ENCODE data around the gene STK25. TPM values are rescaled to one million over a fixed set of nuclear protein-coding genes. Genes with fewer than 3 reads are reported as not detected.

STK25 gene
- total RNA-seq, 1 donor from 2014 or later, result 197 TPM

DNA sequence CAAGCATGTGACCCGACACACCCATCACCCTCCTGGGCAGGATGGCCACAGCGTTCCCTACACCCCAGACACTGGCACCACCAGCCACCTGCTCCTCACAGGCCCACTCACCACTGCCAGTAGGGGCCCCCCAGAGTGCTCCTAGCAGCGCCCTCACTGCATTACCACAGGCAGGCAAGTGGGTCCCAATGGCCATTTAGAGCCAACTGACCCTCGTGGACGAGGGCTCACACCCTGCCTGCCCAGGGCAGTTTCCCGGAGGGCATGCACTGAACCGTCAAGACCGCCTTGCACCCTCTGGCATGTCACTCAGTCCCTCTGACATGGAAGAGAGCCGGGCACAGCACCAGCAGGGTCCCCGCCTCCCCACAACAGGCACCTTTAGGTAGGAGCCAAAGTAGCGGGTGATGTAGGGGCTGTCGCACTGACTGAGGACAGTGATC, 7.3 kb downstream of the STK25 start:
- intact Hi-C loops (cut with DNase I), result no loop called here
- Histone ChIP-seq H3K27ac (no peak overlapping the region), H3K4me3 (no peak overlapping the region), H3K36me3 (peaks cover 0 to 6% of the 10 kb centered on the region in 2 donors), H3K4me1 (peaks cover 24% of the 10 kb centered on the region), H3K9me3 (no peaks in the 10 kb centered on the region), H3K27me3 (no peaks in the 10 kb centered on the region)
- TF ChIP-seq POLR2AphosphoS5 (IDR thresholded peaks at IDR 0.05; ENCODE audit: insufficient read depth in 1 of 2, low read depth in 1 of 2) (no peak), POLR2A (IDR thresholded peaks at IDR 0.05) (no peak)
- TF ChIP-seq, protein P1, sequence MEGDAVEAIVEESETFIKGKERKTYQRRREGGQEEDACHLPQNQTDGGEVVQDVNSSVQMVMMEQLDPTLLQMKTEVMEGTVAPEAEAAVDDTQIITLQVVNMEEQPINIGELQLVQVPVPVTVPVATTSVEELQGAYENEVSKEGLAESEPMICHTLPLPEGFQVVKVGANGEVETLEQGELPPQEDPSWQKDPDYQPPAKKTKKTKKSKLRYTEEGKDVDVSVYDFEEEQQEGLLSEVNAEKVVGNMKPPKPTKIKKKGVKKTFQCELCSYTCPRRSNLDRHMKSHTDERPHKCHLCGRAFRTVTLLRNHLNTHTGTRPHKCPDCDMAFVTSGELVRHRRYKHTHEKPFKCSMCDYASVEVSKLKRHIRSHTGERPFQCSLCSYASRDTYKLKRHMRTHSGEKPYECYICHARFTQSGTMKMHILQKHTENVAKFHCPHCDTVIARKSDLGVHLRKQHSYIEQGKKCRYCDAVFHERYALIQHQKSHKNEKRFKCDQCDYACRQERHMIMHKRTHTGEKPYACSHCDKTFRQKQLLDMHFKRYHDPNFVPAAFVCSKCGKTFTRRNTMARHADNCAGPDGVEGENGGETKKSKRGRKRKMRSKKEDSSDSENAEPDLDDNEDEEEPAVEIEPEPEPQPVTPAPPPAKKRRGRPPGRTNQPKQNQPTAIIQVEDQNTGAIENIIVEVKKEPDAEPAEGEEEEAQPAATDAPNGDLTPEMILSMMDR (IDR thresholded peaks at IDR 0.05), result no peak
- no peak for DNase-seq (ENCODE audit: extremely low spot score in 2 of 2)

DNA sequence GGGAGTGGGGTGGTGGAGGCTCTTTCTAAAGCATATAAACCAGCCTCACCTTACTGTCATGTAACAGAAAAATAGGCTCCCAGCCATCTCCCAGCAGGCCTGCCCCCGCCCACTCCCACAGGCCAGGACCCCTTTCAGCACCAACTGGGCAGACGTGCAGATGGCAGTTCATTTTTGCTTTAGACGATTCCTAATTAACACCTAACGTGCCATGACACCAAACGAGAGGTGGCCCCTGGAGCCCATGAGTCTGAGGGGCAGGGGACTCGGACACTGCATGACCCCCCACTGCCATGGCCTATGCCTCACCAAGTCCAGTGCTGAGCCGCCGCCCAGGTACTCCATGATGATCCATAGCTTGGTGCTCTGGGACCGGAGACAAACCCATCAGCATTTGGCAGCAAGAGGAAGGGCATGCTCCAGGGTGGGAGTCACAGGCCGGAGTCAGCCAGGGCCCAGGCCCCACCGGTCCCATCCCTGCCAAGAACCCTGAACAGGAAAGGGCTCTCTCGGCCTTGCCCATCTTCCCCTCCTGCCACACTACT, 7.9 kb downstream of the STK25 start:
- H3K4me3 ChIP-seq, result no peak overlapping the region
- H3K4me1 ChIP-seq, result peaks cover 18% of the 10 kb centered on the region
- H3K27ac ChIP-seq, result no peak overlapping the region
- no peaks in the 10 kb centered on the region for H3K27me3 ChIP-seq
- H3K36me3 ChIP-seq, result peaks cover 0 to 12% of the 10 kb centered on the region in 2 donors
- H3K9me3 ChIP-seq, result no peaks in the 10 kb centered on the region
- no peak for DNase-seq (ENCODE audit: extremely low spot score in 2 of 2)
- intact Hi-C loops (cut with DNase I), result no loop called here
- TF ChIP-seq POLR2AphosphoS5 (IDR thresholded peaks at IDR 0.05; ENCODE audit: insufficient read depth in 1 of 2, low read depth in 1 of 2) (no peak), POLR2A (IDR thresholded peaks at IDR 0.05) (no peak)
- TF ChIP-seq, protein P1 (IDR thresholded peaks at IDR 0.05), result no peak

DNA sequence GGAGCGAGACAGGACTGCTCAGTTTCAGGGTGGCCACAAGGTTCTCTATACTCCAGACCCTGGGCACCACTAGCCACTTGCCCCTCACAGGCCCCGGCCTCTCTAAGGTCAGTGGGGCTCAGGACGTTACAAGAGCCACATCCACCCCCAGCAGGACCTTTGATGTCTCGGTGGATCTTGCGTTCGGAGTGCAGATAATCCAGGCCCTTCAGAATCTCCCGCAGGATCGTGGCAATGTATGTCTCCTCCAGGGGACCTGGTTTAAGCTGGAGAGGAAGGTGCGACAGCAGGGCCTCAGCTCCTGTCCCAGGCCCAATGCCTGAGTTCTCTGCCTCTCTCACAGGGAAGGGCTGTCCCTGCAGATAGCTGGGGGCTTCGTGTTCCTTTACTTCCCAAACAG, 8.4 kb downstream of the STK25 start:
- DNase-seq (ENCODE audit: extremely low spot score in 2 of 2), result no peak
- Histone ChIP-seq H3K27me3 (no peaks in the 10 kb centered on the region), H3K27ac (no peak overlapping the region), H3K4me3 (no peak overlapping the region), H3K9me3 (no peaks in the 10 kb centered on the region), H3K36me3 (peaks cover 0 to 17% of the 10 kb centered on the region in 2 donors), H3K4me1 (peaks cover 13% of the 10 kb centered on the region)
- TF ChIP-seq POLR2AphosphoS5 (IDR thresholded peaks at IDR 0.05; ENCODE audit: insufficient read depth in 1 of 2, low read depth in 1 of 2) (no peak), POLR2A (IDR thresholded peaks at IDR 0.05) (no peak)
- TF ChIP-seq, protein P1 (IDR thresholded peaks at IDR 0.05), result no peak
- intact Hi-C loops (cut with DNase I), result no loop called here

DNA sequence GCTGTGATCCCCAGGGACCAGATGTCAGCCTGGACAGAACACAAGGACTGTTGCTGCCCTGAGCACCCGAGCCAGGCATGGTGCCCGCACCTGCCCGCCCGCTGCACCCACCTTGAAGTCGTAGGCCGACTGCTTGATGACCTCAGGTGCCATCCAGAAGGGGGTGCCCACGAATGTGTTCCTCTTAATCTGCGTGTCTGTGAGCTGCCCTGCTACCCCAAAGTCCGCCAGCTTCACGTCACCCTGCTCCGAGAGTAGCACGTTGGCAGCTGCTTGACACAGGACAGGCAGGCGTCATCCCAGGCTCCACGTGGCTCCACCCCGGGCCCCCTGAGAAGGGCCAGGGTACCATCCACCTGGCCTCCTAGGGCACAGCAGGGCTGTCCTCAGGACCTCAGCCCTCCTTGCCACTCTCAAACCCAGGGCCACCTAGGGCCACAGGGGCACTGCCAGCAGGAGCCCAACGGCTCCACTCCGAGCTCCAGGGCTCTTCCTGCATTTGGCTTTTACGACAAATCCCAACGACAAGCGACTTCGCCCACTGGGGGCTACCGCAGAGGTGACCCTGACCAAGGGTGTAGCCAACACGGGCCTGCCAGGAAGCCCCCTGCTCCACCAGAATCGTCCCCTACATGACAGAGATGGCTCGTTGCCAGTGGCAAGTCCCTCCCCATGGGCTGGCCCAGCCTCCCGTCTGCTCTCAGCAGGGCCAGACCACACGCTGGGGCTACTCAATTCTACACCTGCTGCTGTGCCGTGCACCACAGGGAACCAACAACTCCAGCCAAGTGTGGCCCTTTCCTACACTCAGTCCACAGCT, 9.0 kb downstream of the STK25 start:
- no peak overlapping the region for H3K4me3 ChIP-seq
- H3K27me3 ChIP-seq, result no peaks in the 10 kb centered on the region
- peaks cover 6% of the 10 kb centered on the region for H3K4me1 ChIP-seq
- H3K36me3 ChIP-seq, result peaks cover 0 to 21% of the 10 kb centered on the region in 2 donors
- no peaks in the 10 kb centered on the region for H3K9me3 ChIP-seq
- no peak overlapping the region for H3K27ac ChIP-seq
- no peak for DNase-seq (ENCODE audit: extremely low spot score in 2 of 2)
- intact Hi-C loops (cut with DNase I), result no loop called here
- no peak for TF ChIP-seq POLR2AphosphoS5 (IDR thresholded peaks at IDR 0.05; ENCODE audit: insufficient read depth in 1 of 2, low read depth in 1 of 2)
- TF ChIP-seq, protein P1 (IDR thresholded peaks at IDR 0.05), result no peak
- TF ChIP-seq POLR2A (IDR thresholded peaks at IDR 0.05), result no peak

Data from vagina (tissue), 2 donors.